SW480 (cell line): Measurements from ENCODE around the gene TIMM13.
"Not testable (repeated sequence)": the region's sequence is repeated elsewhere in the genome, so short reads cannot be mapped to it uniquely, and the experiment has no call there.

Source experiments
- DNase-seq: peaks from one replicate; pipeline ENCODE4 v3.0.0-alpha.2; 2016; ENCODE audit warnings: low spot score

Gene TIMM13

DNA sequence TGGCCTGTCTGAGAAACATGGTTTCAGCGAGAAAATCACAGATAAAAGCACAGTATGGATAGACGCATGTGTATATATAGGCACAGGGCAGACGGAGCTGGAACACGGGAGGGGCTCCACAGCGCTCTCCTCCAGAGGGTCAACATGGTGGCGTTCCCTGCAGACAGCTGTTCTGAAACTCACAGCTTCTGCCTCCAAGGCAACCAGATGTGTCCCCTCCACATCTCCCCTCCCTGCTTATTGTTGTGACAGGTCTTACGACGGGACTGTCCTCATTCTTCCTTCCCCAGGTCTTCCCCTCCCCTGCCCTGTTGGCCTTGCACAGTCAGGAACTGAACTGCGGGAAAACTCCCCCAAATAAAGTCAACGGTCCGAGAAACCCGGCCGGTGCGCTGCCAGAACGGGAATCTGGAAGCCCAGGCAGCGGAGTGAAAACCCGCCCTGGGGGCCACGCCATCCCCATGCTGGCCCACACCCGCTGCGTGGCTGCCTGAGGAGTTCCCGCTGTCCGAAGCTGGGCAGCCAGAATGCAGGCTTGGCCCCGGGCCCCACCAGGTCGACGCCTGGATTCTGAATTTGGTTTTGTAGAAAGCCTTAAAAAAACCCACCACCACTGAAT lies 2.6 kb upstream of the TIMM13 start:
- DNase-seq = no peak

DNA sequence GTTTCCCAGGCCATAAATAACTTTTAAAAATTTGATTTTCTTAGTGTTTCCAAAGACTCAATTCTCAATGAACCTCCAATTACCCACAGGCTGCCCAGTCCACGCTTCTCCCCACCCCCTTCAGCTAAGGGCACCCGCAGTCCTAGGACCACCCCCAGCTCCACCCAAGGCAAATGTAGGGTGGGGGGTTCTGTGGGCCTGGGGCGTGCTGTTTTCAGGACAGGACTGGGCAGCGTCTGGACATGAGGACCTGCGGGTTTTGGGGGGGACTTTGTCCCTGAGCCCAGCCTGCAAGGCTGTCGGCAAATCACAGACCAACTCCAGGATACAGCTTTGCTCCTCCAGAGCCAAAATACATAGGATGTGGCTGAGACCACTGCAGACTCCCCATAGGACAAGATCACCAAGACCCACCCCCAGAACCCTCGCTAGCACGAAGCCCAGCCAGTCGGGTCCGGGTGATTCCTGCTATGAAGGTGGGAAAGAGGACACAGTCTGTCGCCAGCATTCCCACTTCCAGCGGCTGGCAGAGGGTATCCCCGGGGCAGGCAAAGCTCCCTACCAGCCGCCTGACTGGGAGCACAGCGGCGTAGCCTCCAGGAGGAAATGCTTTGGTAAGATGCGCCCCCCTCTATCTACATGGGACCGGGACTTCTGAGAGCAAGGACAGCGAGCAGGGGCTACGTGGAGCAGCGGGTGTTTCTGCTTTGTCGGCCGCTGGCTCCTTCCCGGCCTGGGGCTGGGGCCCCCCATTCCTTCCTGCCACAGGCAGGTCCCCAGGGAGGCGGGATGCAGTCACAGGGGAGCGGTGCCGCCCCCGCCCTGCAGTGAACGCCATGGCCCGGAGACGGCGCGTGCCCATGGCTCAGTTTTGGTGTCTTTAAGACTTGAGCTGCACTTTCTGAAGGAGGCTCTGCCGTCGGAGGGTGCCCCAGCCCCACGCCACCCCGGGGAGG lies 1.6 kb upstream of the TIMM13 start:
- no peak for DNase-seq

DNA sequence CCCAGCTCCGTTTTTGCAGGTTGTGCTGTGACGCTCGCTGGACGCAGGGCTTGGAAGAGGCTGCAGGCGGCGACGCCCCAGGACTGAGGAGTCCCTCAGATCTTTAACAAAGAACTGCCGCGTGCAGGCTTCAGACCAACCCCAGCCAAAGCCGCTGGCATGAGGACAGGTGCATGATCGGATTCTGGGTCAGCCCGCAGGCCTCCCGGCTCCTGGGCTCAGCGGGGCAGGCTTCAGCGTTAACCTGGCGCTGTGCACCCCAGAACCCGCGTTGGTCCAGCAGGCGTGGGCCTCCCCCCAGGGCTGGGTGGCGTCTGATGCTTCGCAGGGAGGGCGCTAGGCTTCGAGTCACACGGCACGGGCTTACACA lies 920 bp upstream of the TIMM13 start:
- DNase-seq = peak; percentile 62

DNA sequence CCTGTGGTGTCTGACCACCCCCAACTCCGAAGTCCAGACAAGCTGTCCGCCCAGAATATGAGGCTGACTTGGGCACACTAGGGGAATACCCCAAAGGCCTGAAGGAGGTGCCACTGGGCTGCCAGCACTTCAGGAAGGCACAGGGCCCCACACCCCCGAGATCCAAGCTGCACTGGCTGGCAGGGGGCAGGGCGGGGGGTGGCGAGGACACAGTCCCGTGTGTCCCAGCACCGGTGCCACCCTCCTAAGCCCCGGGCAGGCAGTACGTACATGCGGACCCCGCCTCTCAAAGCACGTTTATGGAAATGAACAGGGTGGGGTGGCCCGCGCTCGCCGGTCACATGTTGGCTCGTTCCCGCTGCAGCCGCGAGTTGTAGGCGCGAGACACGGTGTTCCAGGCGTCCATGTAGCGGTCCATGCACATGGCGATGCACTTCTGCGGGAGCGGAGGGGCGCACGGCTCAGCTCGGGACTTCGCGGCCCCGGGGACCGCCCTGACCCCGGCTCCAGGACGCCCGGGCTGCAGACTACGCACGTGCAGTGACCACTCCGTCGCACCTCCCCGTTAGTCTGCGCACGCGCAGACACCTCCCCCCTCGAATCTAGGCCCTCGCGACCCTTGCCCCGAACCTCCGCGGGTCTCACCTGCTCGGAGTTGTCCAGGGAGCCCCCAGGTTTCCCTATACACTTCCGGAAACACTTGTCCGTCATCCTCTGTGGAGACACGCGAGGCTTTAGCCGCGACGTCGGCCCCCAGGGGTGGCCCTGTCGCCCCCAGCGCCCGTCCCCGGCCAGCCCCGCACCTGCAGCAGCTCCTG lies 566 bp downstream of the TIMM13 start:
- DNase-seq = no peak

DNA sequence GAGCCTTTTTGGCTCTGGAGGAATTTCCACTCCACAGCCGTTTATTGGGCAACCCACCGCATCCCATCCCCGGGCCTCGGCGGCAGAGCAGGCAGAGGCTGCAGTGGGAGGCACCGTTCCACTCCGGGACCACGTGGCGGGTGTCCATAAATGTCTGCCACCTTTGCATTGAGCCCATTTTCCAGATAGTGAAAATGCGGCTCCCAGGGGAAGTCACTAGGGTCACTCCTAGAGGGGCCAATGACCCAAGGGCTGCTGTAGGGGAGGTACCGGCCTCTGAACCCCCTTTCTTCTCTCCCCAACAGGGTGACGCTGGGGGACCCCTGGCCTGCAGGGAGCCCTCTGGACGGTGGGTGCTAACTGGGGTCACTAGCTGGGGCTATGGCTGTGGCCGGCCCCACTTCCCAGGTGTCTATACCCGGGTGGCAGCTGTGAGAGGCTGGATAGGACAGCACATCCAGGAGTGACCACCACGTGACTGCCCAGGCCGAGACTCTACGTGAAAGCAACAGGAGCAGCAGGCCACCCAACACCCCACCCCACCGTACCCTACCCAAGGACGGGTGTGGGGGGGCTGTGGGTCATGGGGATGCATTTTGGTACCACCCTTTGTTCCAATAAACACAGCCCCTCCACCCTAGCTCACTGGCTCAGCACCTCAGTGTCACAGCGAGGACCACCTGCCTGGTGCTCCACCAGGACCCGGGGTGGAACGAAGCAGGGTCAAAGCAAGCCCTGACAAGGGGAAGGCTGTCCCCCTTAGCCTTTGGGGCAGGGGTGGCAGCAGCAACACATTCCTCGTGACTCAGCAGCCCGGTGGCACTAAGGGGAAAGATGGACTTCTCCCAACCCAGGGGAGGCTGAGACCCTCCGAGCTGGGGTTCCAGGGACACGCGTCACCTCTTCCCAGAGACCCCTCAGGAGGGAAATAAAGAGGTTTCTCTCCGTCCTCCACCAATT lies 1.5 kb downstream of the TIMM13 start:
- no peak for DNase-seq

DNA sequence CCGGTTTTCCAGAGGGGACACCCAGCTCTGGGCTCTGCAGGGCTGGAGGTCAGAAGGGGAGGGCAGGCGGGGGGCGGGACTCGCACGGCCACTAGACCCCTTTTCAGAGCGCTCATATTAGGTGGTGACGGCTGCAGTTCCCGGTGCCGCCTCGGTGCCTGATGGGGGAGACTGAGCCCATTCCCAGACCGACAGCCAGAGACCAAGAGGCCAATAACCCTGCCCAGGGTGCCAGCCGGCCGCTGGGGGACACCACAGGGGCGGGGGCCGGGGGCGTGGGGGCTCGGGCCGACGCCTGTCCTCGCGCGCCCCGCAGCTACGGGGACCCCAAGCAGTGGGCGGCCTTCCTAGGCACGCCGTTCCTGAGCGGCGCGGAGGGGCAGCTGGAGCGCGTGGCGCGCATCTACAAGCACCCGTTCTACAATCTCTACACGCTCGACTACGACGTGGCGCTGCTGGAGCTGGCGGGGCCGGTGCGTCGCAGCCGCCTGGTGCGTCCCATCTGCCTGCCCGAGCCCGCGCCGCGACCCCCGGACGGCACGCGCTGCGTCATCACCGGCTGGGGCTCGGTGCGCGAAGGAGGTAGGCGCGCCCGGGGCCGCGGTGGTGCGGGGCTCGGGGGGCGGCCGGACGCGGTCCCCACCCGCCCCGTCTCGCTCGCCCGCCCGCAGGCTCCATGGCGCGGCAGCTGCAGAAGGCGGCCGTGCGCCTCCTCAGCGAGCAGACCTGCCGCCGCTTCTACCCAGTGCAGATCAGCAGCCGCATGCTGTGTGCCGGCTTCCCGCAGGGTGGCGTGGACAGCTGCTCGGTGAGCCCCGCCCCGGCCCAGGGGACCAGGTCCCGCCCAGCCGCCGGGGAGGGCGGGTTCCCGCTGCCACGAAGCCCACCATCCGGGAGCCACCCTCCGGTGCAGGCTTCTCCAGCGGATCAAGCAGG lies 2.4 kb downstream of the TIMM13 start:
- no peak for DNase-seq

DNA sequence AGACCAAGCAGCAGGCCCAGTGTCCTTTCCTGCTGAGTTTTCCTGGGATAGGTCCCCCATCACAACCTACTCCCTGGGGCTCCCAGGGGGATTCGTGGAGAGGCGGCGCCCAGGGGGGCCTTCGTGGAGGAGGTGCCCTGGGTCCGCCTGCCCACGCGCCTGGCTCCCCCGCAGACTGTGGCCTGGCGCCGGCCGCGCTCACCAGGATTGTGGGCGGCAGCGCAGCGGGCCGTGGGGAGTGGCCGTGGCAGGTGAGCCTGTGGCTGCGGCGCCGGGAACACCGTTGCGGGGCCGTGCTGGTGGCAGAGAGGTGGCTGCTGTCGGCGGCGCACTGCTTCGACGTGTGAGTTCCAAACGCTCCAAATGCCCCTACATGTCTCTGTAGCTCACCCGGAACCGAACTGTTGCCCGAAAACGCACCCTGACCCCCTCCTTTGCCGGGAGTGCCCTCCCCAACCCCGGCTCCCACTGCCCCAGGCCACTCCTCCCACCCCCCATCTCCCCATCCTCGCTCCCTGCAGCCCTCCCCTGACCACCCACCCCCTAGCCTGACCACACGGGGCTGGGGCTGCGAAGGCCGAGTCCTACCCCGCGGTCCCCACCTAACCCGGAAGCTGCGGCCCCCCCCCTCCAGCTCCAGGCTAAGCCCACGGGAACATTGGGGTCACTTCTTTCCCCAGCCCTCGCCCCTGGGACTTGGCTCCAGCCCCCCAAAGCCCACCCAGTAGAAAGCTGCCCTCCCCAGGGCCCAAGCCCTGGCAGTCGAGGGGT lies 3.3 kb downstream of the TIMM13 start:
- no peak for DNase-seq

DNA sequence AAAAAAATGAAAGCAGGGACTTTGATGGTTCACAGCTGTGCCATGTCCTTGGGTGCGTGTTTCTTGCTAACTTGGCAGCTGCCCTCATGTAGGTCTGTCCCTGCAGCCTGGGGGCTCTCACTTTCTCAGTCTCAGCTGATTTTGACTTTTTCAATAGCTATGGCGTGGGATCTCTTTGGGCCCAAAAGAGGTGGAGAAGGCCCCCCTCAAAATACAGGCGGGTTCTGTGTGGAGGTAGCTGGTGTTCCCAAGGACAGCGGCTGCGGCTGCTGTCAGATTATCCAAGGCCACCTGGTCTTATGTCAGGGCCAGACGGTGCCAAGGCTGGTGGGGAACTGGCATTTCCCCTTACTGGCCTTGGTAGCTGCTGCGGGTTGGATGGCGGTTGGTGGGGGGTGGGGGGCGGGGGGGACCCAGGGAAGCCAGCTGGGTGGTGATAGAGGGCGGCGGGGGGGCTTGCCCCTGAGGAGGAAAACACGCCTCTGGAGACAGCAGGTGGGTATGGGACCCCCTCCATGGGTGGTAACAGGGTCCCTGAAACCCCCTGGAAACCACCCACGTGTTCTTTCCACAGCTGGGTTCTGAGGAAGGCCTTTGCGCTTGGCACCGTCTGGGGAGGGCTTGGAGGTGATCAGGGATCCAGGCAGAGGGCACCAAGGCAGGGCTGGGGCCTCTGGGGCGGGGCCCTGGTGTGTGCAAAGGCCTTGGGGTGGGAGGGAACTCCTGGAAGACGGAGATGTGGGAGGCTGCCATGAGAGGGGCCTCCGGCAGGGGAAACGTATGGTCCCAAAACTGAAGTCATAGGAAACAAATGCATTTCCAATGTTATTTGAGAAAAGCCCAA lies 4.1 kb downstream of the TIMM13 start:
- no peak for DNase-seq

DNA sequence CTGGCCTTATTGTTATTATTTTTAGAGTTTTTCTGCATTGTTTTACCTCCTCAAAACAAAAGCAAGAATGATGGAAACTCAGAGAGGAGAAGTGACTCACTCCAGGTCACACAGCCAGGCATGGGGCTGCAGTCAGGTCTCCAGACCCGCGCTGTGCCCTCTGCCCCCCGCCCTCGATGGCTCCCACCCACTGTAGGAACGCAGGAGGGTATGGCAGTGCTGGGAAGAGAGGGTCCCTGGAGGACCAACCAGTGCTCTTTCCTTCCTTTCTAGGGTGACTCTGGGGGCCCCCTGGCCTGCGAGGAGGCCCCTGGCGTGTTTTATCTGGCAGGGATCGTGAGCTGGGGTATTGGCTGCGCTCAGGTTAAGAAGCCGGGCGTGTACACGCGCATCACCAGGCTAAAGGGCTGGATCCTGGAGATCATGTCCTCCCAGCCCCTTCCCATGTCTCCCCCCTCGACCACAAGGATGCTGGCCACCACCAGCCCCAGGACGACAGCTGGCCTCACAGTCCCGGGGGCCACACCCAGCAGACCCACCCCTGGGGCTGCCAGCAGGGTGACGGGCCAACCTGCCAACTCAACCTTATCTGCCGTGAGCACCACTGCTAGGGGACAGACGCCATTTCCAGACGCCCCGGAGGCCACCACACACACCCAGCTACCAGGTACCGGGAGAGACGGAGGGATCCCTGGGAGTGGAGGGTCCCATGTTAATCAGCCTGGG lies 5.6 kb downstream of the TIMM13 start:
- no peak for DNase-seq

DNA sequence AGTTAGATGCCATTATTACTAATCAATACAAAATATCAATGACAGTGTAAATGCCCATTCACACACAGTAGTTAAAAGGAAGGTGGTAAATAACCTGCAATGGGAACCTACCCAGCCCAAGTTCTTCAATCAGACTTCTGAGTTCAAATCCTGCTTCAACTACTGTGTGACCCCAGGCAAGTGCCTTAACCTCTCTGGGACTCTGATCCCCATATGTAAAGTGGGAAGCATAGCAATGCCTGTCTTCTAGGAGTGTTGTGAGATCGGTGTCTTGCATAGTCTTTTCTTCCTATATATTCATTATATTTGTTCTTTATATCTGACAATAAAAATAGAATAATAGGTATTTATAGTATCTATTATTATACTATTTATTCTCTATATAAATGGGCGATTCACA lies 6.9 kb downstream of the TIMM13 start:
- no peak for DNase-seq

DNA sequence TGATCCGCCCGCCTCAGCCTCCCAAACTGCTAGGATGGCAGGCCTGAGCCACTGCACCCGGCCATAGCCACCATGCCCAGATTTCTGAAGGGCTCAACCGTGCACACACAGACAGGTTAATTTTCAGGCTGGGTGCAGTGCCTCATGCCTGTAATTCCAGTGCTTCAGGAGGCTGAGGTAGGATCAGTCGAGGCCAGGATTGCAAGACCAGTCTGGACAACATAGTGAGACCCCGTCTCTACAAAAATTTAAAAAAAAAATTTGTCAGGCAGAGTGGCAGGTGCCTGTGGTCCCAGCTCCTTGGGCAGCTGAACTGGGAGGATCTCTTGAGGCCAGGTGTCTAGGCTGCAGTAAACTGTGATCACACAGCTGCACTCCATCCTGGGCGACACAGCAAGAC lies 7.6 kb downstream of the TIMM13 start:
- DNase-seq = no peak

DNA sequence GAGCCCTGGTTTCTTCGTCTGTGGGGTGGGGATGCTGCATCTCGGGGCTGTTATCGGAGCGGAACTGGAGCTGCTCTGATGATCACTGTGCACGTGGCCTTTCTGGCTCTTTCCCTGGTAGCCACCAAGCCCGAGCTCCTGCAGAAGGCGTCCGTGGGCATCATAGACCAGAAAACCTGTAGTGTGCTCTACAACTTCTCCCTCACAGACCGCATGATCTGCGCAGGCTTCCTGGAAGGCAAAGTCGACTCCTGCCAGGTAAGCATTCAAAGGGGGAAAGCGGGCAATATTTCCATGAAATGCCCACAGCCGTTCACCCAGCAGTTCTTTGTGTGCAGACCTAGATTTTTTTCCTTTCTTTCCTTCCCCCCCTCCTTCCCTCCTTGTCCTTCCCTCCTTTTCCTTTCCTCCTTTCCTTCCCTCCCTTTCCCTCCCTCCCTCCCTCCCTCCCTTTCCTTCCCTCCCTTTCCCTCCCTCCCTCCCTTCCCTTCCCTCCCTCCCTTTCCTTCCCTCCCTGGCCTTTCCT lies 9.4 kb downstream of the TIMM13 start:
- DNase-seq = no peak

DNA sequence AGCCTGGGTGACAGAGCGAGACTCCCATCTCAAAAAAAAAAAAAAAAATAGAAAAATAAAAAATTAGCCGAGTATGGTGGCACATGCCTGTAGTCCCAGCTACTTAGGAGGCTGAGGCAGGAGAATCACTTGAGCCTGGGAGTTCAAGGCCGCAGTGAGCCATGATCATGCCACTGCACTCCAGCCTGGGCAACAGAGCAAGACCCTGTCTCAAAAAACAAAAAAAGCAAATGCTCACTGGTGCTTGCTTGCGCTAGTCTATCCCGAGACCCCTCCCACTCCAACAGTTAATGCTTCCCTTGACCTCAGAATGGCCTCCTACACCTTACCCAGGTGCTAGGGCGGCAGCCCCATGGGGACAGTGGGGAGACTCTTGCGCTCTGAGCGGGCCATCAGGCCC lies 9.9 kb downstream of the TIMM13 start:
- not testable (repeated sequence) for DNase-seq

DNA sequence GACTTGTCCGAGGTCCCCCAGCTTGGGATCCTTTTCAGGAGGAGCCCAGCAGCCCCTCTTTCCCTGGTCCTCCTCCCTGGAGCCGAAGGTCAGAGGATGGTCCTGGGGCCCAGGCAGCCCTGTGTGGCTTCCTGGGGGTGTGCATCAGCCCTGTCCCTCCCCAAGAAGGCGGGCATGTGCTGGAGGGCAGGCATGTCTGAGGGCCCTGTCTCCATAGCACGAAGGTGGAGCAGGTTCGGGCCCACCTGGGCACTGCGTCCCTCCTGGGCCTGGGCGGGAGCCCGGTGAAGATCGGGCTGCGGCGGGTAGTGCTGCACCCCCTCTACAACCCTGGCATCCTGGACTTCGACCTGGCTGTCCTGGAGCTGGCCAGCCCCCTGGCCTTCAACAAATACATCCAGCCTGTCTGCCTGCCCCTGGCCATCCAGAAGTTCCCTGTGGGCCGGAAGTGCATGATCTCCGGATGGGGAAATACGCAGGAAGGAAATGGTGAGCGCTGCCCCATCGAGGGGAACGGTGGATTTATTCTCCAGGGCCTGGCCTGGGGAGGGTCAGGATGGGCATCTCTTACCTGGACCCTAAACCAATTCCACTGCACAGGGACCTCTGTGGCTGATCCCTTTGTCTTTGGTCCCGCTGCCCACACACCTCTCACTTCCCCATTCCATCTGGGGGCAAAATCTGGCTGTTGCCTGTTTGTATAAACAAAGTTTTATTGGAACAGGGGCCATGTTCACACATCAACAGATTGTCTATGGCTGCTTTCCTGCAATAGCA lies 10.9 kb downstream of the TIMM13 start:
- no peak for DNase-seq

DNA sequence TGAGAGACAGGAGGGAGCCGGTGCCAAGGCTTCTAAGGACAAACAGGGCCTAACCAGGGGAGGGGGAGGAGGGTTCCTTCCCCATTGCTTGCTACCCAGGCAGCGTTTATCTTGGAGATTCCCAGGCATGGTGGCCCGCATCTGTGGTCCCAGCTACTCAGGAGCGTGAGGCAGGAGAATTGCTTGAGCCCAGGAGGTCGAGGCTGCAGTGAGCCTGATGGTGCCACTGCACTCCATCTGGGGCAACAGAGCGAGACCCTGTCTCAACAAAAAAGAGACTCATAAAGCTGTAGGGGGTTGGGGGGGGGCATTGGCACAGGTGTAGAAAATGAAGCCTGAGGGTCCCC lies 11.4 kb downstream of the TIMM13 start:
- DNase-seq = no peak

DNA sequence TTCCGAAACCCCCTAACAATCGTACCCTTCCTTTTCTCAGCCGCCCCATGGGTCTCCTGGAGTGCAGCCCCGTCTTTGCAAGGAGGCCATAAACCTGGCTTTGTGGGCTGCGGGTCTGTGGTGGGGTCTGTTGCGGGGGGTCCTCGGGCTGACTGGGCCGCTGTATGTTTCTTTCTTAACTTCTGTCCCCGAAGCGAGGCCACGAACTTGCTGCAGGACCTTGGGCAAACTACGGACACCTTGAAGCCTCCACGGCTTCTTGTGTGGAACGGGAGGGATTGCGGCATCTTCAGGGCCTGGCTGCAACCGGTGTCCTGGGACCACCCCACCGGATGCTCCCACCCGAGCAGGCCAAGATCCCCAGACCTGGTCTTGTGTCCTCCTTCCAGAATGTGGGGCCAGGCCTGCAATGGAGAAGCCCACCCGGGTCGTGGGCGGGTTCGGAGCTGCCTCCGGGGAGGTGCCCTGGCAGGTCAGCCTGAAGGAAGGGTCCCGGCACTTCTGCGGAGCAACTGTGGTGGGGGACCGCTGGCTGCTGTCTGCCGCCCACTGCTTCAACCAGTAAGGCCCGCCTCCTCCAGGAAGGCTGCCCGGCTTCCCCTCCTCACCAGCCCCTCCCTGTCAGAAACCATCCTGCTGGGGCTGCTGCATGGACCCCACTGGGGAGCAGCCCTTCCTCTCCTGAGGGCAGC lies 12.0 kb downstream of the TIMM13 start:
- DNase-seq = no peak

DNA sequence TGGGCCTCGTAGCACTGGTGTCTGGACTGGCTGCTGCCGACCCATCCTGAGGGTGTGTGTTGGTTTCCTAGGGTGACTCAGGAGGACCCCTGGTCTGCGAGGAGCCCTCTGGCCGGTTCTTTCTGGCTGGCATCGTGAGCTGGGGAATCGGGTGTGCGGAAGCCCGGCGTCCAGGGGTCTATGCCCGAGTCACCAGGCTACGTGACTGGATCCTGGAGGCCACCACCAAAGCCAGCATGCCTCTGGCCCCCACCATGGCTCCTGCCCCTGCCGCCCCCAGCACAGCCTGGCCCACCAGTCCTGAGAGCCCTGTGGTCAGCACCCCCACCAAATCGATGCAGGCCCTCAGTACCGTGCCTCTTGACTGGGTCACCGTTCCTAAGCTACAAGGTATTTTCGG lies 13.8 kb downstream of the TIMM13 start:
- DNase-seq = no peak
